ENCODE results near the gene ATP6V1E1. TPM values are rescaled to one million over a fixed set of nuclear protein-coding genes. Genes with fewer than 3 reads are reported as not detected.

The ATP6V1E1 gene
- total and polyA plus RNA-seq, 2 of the 13 experiments (the other 11 are each of a cell fraction or from before 2014, with no cell fraction given), result 69.3 to 90.9 TPM

DNA sequence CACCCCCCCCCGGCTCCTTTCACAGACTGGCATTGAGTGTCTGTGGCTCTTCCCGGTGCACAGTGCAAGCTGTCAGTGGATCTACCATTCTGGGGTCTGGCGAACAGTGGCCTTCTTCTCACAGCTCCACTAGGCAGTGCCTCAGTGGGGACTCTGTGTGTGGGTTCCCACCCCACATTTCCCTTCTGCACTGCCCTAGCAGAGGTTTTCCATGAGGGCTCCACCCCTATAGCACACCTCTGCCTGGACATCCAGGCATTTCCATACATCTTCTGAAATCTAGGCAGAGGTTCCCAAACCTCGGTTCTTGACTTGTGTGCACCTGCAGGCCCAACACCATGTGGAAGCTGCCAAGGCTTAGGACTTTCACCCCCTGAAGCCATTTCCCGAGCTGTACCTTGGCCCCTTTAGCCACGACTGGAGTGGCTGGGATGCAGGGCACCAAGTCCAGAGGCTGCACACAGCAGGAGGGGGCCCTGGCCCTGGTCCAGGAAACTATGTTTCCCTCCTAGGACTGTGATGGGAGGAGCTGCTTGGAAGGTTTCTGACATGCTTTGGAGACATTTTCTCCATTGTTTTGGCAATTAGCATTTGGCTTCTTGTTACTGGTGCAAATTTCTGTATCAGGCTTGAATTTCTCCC lies 36.0 kb upstream of the ATP6V1E1 start (continued):
- TF ChIP-seq ZSCAN21 (CRISPR knock-in tag; IDR thresholded peaks at IDR 0.05; ENCODE audit: borderline replicate concordance) (no peak), NFYC (CRISPR knock-in tag; IDR thresholded peaks at IDR 0.05) (no peak), ZNF30 (CRISPR knock-in tag; IDR thresholded peaks at IDR 0.05) (no peak), SNAPC2 (CRISPR knock-in tag; IDR thresholded peaks at IDR 0.05) (no peak), WIZ (CRISPR knock-in tag; IDR thresholded peaks at IDR 0.05) (no peak), SCMH1 (CRISPR knock-in tag; IDR thresholded peaks at IDR 0.05; ENCODE audit: borderline replicate concordance) (no peak), ZNF788 (CRISPR knock-in tag; IDR thresholded peaks at IDR 0.05; ENCODE audit: borderline replicate concordance) (0 out of 2 replicates have a peak, but pooled peaks have one; percentile 38), ZNF720 (CRISPR knock-in tag; IDR thresholded peaks at IDR 0.05) (no peak), ZNF780A (CRISPR knock-in tag; IDR thresholded peaks at IDR 0.05) (no peak), HBP1 (CRISPR knock-in tag; IDR thresholded peaks at IDR 0.05; ENCODE audit: low read depth) (no peak), ZNF10 (CRISPR knock-in tag; IDR thresholded peaks at IDR 0.05; ENCODE audit: borderline replicate concordance, low read depth) (no peak)
- TF ChIP-seq, protein P1, sequence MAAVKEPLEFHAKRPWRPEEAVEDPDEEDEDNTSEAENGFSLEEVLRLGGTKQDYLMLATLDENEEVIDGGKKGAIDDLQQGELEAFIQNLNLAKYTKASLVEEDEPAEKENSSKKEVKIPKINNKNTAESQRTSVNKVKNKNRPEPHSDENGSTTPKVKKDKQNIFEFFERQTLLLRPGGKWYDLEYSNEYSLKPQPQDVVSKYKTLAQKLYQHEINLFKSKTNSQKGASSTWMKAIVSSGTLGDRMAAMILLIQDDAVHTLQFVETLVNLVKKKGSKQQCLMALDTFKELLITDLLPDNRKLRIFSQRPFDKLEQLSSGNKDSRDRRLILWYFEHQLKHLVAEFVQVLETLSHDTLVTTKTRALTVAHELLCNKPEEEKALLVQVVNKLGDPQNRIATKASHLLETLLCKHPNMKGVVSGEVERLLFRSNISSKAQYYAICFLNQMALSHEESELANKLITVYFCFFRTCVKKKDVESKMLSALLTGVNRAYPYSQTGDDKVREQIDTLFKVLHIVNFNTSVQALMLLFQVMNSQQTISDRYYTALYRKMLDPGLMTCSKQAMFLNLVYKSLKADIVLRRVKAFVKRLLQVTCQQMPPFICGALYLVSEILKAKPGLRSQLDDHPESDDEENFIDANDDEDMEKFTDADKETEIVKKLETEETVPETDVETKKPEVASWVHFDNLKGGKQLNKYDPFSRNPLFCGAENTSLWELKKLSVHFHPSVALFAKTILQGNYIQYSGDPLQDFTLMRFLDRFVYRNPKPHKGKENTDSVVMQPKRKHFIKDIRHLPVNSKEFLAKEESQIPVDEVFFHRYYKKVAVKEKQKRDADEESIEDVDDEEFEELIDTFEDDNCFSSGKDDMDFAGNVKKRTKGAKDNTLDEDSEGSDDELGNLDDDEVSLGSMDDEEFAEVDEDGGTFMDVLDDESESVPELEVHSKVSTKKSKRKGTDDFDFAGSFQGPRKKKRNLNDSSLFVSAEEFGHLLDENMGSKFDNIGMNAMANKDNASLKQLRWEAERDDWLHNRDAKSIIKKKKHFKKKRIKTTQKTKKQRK (IDR thresholded peaks at IDR 0.05; ENCODE audit: low read length), result no peak
- TF ChIP-seq, protein P2, sequence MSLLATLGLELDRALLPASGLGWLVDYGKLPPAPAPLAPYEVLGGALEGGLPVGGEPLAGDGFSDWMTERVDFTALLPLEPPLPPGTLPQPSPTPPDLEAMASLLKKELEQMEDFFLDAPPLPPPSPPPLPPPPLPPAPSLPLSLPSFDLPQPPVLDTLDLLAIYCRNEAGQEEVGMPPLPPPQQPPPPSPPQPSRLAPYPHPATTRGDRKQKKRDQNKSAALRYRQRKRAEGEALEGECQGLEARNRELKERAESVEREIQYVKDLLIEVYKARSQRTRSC (CRISPR knock-in tag; IDR thresholded peaks at IDR 0.05; ENCODE audit: low read depth), result no peak
- TF ChIP-seq, protein P3, sequence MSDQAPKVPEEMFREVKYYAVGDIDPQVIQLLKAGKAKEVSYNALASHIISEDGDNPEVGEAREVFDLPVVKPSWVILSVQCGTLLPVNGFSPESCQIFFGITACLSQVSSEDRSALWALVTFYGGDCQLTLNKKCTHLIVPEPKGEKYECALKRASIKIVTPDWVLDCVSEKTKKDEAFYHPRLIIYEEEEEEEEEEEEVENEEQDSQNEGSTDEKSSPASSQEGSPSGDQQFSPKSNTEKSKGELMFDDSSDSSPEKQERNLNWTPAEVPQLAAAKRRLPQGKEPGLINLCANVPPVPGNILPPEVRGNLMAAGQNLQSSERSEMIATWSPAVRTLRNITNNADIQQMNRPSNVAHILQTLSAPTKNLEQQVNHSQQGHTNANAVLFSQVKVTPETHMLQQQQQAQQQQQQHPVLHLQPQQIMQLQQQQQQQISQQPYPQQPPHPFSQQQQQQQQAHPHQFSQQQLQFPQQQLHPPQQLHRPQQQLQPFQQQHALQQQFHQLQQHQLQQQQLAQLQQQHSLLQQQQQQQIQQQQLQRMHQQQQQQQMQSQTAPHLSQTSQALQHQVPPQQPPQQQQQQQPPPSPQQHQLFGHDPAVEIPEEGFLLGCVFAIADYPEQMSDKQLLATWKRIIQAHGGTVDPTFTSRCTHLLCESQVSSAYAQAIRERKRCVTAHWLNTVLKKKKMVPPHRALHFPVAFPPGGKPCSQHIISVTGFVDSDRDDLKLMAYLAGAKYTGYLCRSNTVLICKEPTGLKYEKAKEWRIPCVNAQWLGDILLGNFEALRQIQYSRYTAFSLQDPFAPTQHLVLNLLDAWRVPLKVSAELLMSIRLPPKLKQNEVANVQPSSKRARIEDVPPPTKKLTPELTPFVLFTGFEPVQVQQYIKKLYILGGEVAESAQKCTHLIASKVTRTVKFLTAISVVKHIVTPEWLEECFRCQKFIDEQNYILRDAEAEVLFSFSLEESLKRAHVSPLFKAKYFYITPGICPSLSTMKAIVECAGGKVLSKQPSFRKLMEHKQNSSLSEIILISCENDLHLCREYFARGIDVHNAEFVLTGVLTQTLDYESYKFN (CRISPR knock-in tag; conservative IDR thresholded peaks at IDR 0.05), result 0 out of 2 replicates have a peak, but pooled peaks have one; percentile 19
- TF ChIP-seq, protein P4, sequence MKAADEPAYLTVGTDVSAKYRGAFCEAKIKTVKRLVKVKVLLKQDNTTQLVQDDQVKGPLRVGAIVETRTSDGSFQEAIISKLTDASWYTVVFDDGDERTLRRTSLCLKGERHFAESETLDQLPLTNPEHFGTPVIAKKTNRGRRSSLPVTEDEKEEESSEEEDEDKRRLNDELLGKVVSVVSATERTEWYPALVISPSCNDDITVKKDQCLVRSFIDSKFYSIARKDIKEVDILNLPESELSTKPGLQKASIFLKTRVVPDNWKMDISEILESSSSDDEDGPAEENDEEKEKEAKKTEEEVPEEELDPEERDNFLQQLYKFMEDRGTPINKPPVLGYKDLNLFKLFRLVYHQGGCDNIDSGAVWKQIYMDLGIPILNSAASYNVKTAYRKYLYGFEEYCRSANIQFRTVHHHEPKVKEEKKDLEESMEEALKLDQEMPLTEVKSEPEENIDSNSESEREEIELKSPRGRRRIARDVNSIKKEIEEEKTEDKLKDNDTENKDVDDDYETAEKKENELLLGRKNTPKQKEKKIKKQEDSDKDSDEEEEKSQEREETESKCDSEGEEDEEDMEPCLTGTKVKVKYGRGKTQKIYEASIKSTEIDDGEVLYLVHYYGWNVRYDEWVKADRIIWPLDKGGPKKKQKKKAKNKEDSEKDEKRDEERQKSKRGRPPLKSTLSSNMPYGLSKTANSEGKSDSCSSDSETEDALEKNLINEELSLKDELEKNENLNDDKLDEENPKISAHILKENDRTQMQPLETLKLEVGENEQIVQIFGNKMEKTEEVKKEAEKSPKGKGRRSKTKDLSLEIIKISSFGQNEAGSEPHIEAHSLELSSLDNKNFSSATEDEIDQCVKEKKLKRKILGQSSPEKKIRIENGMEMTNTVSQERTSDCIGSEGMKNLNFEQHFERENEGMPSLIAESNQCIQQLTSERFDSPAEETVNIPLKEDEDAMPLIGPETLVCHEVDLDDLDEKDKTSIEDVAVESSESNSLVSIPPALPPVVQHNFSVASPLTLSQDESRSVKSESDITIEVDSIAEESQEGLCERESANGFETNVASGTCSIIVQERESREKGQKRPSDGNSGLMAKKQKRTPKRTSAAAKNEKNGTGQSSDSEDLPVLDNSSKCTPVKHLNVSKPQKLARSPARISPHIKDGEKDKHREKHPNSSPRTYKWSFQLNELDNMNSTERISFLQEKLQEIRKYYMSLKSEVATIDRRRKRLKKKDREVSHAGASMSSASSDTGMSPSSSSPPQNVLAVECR (CRISPR knock-in tag; IDR thresholded peaks at IDR 0.05; ENCODE audit: borderline replicate concordance), result peak; percentile 32; the same call in 1 of the 2 replicates

All from HepG2 (cell line).